AG04450 (cell line): Measurements from ENCODE around the gene GABRB1. TPM values are rescaled to one million over a fixed set of nuclear protein-coding genes. Genes with fewer than 3 reads are reported as not detected.

Experiments
- CTCF ChIA-PET: fragments of 300-600, 350-600 bp; formaldehyde crosslinking; extraction: SDS; loops from one replicate; lab custom pipeline; 2022; ENCODE audit warnings: antibody characterized with exemption, inconsistent platforms; lab: Charles Lee
- POLR2A ChIA-PET: fragments of 350-600 bp; formaldehyde crosslinking; extraction: SDS; loops from one replicate; lab custom pipeline; 2021; ENCODE audit warnings: antibody characterized with exemption, inconsistent platforms; lab: Yijun Ruan, JAX
- DNase-seq: peaks from one replicate; pipeline ENCODE4 v3.0.0-alpha.2; 2011; ENCODE audit warnings: low read depth, low spot score
- H3K27ac ChIP-seq: one replicate; pipeline ENCODE4 v1.5.1; 2012; ENCODE audit warnings: low read depth, low read length, control low read depth
- H3K27me3 ChIP-seq: one replicate; pipeline ENCODE4 v1.6.0; 2012; ENCODE audit warnings: low read length; ENCODE audit not compliant: control insufficient read depth, insufficient read depth
- H3K4me3 ChIP-seq: 2 replicates; pipeline ENCODE4 v1.5.1; 2011; ENCODE audit warnings: mild to moderate bottlenecking, low read depth, low read length, control low read depth
- H3K9me3 ChIP-seq: 2 replicates; pipeline ENCODE4 v1.5.1; 2012; ENCODE audit warnings: low read length; ENCODE audit not compliant: control insufficient read depth, insufficient read depth
- polyA plus RNA-seq: library from polyadenylated mRNA; depleted of rRNA; stranded (reverse); fragments of >200 nt; gene quantifications from 2 replicates; pipeline ENCODE4 v1.2.3, GENCODE V29; 2011
- TF ChIP-seq, protein P1 (sequence below): IDR thresholded peaks from 2 replicates; pipeline ENCODE4 v1.5.1; 2011; ENCODE audit warnings: low read depth, low read length, control low read depth, inconsistent platforms

Gene GABRB1
- polyA plus RNA-seq, 1 experiment, result 8.1 TPM

DNA sequence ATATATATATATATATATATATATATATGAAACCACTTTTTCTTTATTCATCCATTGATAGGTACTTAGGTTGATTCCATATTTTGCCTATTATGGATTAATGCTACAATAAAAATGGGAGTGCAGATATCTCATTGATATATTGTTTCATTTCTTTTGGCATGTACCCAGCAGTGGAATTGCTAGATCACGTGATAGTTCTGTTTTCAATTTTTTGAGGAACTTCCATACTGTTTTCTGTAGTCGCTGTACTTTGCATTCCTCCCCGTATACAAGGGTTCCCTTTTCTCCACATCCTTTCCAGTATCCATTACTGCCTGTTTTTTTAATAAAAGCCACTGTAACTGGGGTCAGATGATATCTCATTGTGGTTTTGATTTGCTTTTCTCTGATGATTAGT, 124.6 kb downstream of the GABRB1 start:
- no peaks in the 10 kb centered on the region for H3K27me3 ChIP-seq
- no peak overlapping the region for H3K27ac ChIP-seq
- DNase-seq, result no peak
- TF ChIP-seq, protein P1, sequence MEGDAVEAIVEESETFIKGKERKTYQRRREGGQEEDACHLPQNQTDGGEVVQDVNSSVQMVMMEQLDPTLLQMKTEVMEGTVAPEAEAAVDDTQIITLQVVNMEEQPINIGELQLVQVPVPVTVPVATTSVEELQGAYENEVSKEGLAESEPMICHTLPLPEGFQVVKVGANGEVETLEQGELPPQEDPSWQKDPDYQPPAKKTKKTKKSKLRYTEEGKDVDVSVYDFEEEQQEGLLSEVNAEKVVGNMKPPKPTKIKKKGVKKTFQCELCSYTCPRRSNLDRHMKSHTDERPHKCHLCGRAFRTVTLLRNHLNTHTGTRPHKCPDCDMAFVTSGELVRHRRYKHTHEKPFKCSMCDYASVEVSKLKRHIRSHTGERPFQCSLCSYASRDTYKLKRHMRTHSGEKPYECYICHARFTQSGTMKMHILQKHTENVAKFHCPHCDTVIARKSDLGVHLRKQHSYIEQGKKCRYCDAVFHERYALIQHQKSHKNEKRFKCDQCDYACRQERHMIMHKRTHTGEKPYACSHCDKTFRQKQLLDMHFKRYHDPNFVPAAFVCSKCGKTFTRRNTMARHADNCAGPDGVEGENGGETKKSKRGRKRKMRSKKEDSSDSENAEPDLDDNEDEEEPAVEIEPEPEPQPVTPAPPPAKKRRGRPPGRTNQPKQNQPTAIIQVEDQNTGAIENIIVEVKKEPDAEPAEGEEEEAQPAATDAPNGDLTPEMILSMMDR, result no peak
- CTCF ChIA-PET, result no interaction called here
- POLR2A ChIA-PET, result no interaction called here
- H3K9me3 ChIP-seq, result no peaks in the 10 kb centered on the region
- no peak overlapping the region for H3K4me3 ChIP-seq

DNA sequence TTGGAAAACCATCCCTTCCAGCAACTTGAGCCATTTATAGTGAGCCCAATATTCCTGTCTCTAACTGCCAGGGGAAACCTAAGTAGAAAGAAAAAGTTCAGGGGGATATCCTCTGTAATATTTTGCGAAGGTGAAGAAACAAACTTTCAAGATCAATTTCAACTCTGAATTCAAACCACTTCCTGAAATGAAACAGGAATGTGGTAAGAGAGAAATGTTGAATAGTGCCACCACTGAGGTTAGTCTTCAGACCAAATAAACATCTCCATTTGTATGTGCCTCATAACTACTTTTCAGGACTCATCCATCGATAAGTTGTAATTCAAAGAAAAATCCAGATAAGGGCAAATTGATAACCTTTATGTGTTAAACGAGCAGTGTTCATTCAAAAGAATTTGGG, 128.7 kb downstream of the GABRB1 start:
- H3K27ac ChIP-seq, result no peak overlapping the region
- no peaks in the 10 kb centered on the region for H3K27me3 ChIP-seq
- H3K4me3 ChIP-seq, result no peak overlapping the region
- POLR2A ChIA-PET, result no interaction called here
- no peak for DNase-seq
- no peaks in the 10 kb centered on the region for H3K9me3 ChIP-seq
- CTCF ChIA-PET, result no interaction called here
- TF ChIP-seq, protein P1, result no peak

DNA sequence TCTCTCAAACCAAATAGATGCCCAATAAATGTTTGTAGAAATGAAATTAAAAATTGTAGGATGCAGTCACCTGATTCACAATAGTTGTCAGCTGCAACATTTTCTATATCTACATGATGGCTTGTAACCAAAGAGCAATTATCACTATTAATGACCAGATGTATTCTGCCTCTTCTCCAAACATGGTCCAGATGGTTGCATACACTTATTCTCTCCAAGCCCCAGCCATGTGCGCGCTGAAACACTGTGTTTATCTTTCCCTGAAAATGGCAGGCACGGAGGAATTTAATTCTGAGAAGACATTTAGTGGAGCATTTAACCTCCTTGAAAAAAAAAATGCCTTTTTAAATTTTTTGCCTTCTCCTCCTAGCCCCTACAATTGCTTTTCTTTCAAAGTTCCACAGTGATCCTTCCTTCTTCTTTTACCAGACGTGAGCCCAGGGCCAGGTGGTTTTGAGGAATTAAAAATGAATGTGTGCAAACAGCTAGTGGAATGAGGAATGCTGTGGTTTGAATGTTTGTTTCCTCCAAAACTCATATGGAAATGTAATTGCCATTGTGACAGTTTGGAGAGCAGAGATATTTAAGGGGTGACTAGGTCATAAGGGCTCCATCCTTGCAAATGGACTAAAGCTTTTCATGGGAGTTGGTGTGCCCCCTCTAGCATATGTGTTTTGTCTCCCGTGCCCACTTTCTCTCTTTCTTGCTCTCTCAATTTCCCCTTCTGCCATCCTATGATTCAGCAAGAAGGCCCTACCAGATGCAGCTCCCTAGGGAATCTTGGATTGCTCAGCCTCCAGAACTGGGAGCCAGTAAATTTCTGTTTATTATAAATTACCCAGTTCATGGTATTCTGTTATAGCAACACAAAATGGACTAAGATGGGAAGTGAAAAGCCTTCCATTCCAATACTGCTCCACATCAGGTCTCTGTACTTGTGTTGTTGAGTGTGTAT, 136.0 kb downstream of the GABRB1 start:
- Histone ChIP-seq H3K4me3 (no peak overlapping the region), H3K27ac (no peak overlapping the region), H3K9me3 (no peaks in the 10 kb centered on the region), H3K27me3 (no peaks in the 10 kb centered on the region)
- CTCF ChIA-PET, result interaction anchor here (1.5 kb wide), 1 partner anchor 45 kb away, joined by 6 read pairs; no protein-coding TSS in a partner anchor
- POLR2A ChIA-PET, result no interaction called here
- no peak for DNase-seq
- TF ChIP-seq, protein P1, result no peak

DNA sequence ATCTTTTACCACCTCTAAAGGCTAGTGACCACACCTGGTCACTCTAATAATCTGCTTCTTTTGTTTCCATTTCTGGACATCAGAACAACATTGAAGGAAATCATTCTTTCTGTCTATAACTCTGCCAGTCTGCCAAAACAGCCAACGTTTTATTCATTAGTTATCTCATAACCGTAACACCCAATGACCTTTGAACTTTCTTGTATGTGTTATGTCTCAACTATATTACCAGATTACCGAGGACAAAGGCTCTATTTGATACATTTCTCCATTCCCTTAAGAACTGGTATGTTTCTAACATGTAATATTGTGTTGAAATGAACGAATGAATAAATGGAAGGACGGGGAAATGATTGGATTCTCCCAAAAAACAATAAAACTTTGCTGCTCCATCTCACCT, 152.7 kb downstream of the GABRB1 start:
- H3K27me3 ChIP-seq, result no peaks in the 10 kb centered on the region
- CTCF ChIA-PET, result no interaction called here
- POLR2A ChIA-PET, result no interaction called here

DNA sequence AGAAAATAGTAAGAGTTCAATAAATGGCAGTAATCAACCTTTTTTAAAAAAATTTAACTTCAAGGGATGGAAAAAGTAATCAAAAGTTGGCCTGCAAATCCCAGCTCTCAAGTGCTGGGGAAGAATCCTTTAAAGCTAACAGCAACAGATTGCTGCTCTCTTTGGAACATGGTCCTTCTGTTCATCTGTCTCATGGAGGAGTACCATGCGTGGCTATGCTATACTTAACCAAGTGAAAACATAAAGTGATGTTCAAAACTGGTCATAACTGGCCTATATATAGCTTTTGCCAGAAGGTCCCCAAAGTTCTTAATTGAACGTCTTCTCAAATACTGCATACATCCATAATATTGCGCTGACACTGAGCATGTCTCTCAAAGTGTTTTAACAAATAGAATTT, 154.4 kb downstream of the GABRB1 start:
- Histone ChIP-seq H3K9me3 (no peaks in the 10 kb centered on the region), H3K4me3 (no peak overlapping the region), H3K27ac (no peak overlapping the region), H3K27me3 (no peaks in the 10 kb centered on the region)
- ChIA-PET CTCF (no interaction called here), POLR2A (no interaction called here)
- TF ChIP-seq, protein P1, result no peak
- no peak for DNase-seq

More for the DNA sequence above, 152.7 kb downstream of the GABRB1 start:
- Histone ChIP-seq H3K9me3 (no peaks in the 10 kb centered on the region), H3K27ac (no peak overlapping the region), H3K4me3 (no peak overlapping the region)
- TF ChIP-seq, protein P1, result no peak
- no peak for DNase-seq
